ENCODE measurements around the gene MMP24OS. TPM values are rescaled to one million over a fixed set of nuclear protein-coding genes. Genes with fewer than 3 reads are reported as not detected.

MMP24OS gene
- total RNA-seq, 1 experiment from 2014 or later = 95.4 TPM

GRCh38 chr20:35295058-35295457 is 17.1 kb upstream of the MMP24OS start:
- BruUV-seq (replicated peaks) = no TSS peak
- no peaks in the 10 kb centered on the region for H3K36me3 Mint-ChIP-seq (ENCODE audit: insufficient read depth, unreplicated experiment)
- CTCF ChIA-PET = interaction anchor here (0.6 to 0.7 kb wide), 2 partner anchors 10 to 12 kb away, joined by 4 read pairs; partner anchors contain the start of gene EIF6
- intact Hi-C loops (cut with micrococcal nuclease; ENCODE audit: unreplicated experiment) = no loop called here
- no peak for DNase-seq
- H3K27ac Mint-ChIP-seq (ENCODE audit: unreplicated experiment) = no peak overlapping the region
- H3K9me3 Mint-ChIP-seq (ENCODE audit: low read depth, unreplicated experiment) = no peaks in the 10 kb centered on the region
- peaks cover 30% of the 10 kb centered on the region for H3K27me3 Mint-ChIP-seq (ENCODE audit: unreplicated experiment)
- peaks cover 5% of the 10 kb centered on the region for H3K4me1 Mint-ChIP-seq (ENCODE audit: low read depth, unreplicated experiment)
- TF ChIP-seq, protein P1, sequence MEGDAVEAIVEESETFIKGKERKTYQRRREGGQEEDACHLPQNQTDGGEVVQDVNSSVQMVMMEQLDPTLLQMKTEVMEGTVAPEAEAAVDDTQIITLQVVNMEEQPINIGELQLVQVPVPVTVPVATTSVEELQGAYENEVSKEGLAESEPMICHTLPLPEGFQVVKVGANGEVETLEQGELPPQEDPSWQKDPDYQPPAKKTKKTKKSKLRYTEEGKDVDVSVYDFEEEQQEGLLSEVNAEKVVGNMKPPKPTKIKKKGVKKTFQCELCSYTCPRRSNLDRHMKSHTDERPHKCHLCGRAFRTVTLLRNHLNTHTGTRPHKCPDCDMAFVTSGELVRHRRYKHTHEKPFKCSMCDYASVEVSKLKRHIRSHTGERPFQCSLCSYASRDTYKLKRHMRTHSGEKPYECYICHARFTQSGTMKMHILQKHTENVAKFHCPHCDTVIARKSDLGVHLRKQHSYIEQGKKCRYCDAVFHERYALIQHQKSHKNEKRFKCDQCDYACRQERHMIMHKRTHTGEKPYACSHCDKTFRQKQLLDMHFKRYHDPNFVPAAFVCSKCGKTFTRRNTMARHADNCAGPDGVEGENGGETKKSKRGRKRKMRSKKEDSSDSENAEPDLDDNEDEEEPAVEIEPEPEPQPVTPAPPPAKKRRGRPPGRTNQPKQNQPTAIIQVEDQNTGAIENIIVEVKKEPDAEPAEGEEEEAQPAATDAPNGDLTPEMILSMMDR (IDR thresholded peaks at IDR 0.05; ENCODE audit: unreplicated experiment) = no peak
- H3K4me3 Mint-ChIP-seq (ENCODE audit: low read depth, unreplicated experiment) = no peak overlapping the region

DNA sequence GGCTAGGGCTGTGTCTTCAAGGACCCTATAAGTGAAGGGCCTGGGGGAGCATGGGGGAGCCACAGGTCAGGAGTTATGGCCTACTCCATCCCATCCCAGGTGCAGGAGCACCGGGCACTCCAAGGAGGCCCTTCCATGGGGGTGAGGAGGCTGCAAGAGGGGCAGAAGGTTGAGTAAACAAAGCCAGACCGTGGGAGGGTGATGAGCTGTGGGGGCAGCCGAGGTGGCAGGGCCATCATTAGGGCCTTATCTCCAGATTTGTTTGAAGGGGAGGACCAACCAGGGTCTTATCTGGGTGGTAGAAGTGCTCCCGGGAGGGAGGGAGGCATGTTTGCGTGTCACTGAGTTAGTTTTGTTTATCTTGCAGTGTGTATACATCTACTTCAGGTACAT is 16.4 kb upstream of the MMP24OS start:
- peaks cover 30% of the 10 kb centered on the region for H3K27me3 Mint-ChIP-seq (ENCODE audit: unreplicated experiment)
- no peaks in the 10 kb centered on the region for H3K9me3 Mint-ChIP-seq (ENCODE audit: low read depth, unreplicated experiment)
- H3K27ac Mint-ChIP-seq (ENCODE audit: unreplicated experiment) = no peak overlapping the region
- H3K4me3 Mint-ChIP-seq (ENCODE audit: low read depth, unreplicated experiment) = no peak overlapping the region
- CTCF ChIA-PET = interaction anchor here (0.8 kb wide), 1 partner anchor 9 kb away, joined by 3 read pairs; no protein-coding TSS in a partner anchor
- no peaks in the 10 kb centered on the region for H3K4me1 Mint-ChIP-seq (ENCODE audit: low read depth, unreplicated experiment)
- TF ChIP-seq, protein P1 (IDR thresholded peaks at IDR 0.05; ENCODE audit: unreplicated experiment) = no peak
- intact Hi-C loops (cut with micrococcal nuclease; ENCODE audit: unreplicated experiment) = no loop called here
- no peak for DNase-seq
- BruUV-seq (replicated peaks) = no TSS peak
- H3K36me3 Mint-ChIP-seq (ENCODE audit: insufficient read depth, unreplicated experiment) = no peaks in the 10 kb centered on the region

DNA sequence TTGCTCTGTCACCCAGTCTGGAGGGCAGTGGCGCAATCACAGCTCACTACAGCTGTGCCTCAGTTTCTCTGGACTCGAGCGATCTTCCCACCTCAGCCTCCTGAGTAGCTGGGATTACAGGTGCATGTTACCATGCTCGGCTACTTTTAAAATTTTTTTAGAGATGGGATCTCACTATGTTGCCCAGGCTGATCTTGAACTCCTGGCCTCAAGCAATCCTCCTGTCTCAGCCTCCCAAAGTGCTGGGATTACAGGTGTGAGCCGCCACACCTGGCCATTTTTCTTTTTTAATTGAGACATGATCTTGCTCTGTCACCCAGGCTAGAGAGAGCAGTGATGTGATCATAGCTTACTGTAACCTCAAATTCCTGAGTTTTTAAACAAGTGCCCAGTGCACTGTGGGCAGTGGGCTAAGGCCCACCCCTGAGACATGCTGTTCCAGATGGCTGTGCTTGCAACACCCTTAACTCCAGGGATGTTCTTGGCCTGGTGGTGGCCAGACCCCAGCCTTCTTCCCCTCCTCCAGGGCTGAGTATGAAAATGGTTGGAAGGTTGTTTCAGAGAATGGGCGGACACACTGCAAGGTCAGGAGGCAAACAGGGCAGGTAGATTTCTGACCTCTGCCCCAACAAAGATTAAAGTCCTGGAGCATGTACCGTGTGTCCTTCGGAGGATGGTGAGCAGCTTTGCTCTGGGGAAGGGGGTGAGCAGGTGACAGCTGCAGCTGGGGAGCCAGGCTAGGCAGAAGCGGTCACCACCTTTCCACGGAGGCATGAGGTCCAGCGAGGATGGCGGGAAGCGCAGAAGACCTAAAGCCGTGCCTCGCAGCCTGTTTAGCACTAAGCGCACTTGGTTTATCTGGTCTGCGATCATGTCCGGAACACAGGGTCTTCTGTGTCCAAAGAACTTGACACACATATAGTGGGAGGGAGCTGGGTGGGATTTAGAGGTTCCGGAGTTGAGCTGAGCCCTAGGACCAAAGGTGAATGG is 15.7 kb upstream of the MMP24OS start:
- intact Hi-C loops (cut with micrococcal nuclease; ENCODE audit: unreplicated experiment) = no loop called here
- Mint-ChIP-seq H3K4me1 (ENCODE audit: low read depth, unreplicated experiment) (no peaks in the 10 kb centered on the region), H3K9me3 (ENCODE audit: low read depth, unreplicated experiment) (no peaks in the 10 kb centered on the region), H3K27me3 (ENCODE audit: unreplicated experiment) (peaks cover 30% of the 10 kb centered on the region), H3K27ac (ENCODE audit: unreplicated experiment) (no peak overlapping the region), H3K4me3 (ENCODE audit: low read depth, unreplicated experiment) (no peak overlapping the region), H3K36me3 (ENCODE audit: insufficient read depth, unreplicated experiment) (no peaks in the 10 kb centered on the region)
- BruUV-seq (replicated peaks) = no TSS peak
- CTCF ChIA-PET = interaction anchor here (0.8 kb wide), 1 partner anchor 10 kb away, joined by 3 read pairs; no protein-coding TSS in a partner anchor
- no peak for DNase-seq
- TF ChIP-seq, protein P1 (IDR thresholded peaks at IDR 0.05; ENCODE audit: unreplicated experiment) = no peak

- CTCF ChIA-PET = interaction anchor here (1.0 kb wide), 1 partner anchor 13 kb away, joined by 4 read pairs; no protein-coding TSS in a partner anchor
- Mint-ChIP-seq H3K4me1 (ENCODE audit: low read depth, unreplicated experiment) (no peaks in the 10 kb centered on the region), H3K9me3 (ENCODE audit: low read depth, unreplicated experiment) (no peaks in the 10 kb centered on the region), H3K27me3 (ENCODE audit: unreplicated experiment) (peaks cover 30% of the 10 kb centered on the region), H3K36me3 (ENCODE audit: insufficient read depth, unreplicated experiment) (no peaks in the 10 kb centered on the region), H3K4me3 (ENCODE audit: low read depth, unreplicated experiment) (no peak overlapping the region), H3K27ac (ENCODE audit: unreplicated experiment) (no peak overlapping the region)
- DNase-seq = no peak
- TF ChIP-seq, protein P1 (IDR thresholded peaks at IDR 0.05; ENCODE audit: unreplicated experiment) = no peak
- intact Hi-C loops (cut with micrococcal nuclease; ENCODE audit: unreplicated experiment) = no loop called here
- no TSS peak for BruUV-seq (replicated peaks)
Measured at GRCh38 chr20:35292504-35293285, 14.8 kb upstream of the MMP24OS start.

Measured in Calu3 (cell line).